ENCODE results near the gene ADORA3. TPM values are rescaled to one million over a fixed set of nuclear protein-coding genes. Genes with fewer than 3 reads are reported as not detected.

Gene ADORA3
- total RNA-seq, 1 donor from 2014 or later = not detected

DNA sequence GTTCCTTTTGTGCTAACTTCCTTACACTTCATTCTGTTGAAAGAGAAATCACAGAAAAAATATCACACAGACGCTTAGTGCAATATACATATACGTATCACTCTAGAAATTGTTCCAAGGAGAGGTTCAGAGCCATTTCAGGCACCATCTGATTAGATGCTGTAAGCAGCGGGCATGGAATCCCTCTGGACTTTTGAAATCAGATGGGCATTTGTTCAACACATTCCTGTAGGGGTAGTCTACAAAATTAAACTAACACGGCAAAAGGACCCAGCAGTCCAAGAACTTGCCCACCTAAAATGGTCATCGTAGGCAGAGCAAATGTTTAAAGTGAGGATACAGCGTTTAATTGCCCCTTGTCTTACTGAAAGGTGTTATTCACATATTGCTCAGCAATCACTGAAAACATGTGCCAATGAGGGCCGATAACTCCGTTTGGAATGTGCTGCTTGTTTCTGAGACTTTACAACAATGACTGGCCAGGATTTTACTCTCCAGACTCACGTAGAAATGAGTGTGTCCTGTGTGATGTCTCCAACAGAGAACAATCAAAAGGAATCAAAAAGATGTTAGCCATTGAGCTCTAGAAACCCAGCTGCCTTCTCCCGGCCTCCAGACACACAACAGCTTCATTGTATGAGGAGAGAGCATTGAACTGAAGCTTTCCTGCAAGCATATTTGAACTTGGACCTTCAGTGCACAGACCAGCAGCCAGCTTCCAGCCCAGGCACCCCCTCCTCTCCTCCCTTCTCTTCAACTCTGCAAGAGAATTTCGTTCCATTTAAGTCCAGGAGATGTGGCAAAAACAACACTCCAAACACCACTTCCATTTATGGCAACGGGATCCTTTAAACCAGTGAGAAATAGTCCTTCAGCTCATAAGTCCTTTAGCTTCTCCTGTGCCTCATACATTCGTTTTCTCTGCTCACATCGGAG, 32.1 kb upstream of the ADORA3 start:
- Histone ChIP-seq H3K4me2 (ENCODE audit: low read length) (peak overlapping the region; percentile 38), H3K9ac (ENCODE audit: low read length) (no peak overlapping the region), H3K4me3 (ENCODE audit: insufficient read depth, low read depth, low read length) (no peak overlapping the region), H3K27ac (ENCODE audit: low read depth, low read length) (no peak overlapping the region), H3K36me3 (ENCODE audit: insufficient read depth, low read length) (no peaks in the 10 kb centered on the region), H4K20me1 (ENCODE audit: insufficient read depth, low read length) (no peaks in the 10 kb centered on the region), H2AFZ (ENCODE audit: low read depth, low read length) (peak overlapping the region; percentile 60), H3K4me1 (ENCODE audit: insufficient read depth, low read length) (peaks cover 19% of the 10 kb centered on the region), H3K27me3 (ENCODE audit: insufficient read depth, low read length) (no peaks in the 10 kb centered on the region), H3K9me3 (ENCODE audit: insufficient read depth, low read depth, low read length) (no peaks in the 10 kb centered on the region), H3K79me2 (ENCODE audit: insufficient read depth, low read length) (no peaks in the 10 kb centered on the region)
- H3K36me3 Mint-ChIP-seq (ENCODE audit: low read depth, unreplicated experiment) = no peaks in the 10 kb centered on the region
- peaks cover 18% of the 10 kb centered on the region for H3K4me1 Mint-ChIP-seq (ENCODE audit: low read depth, unreplicated experiment)
- peak overlapping the region; percentile 48 for H3K27ac Mint-ChIP-seq (ENCODE audit: unreplicated experiment)
- no peaks in the 10 kb centered on the region for H3K27me3 Mint-ChIP-seq (ENCODE audit: low read depth, unreplicated experiment)
- TF ChIP-seq CTCF (IDR thresholded peaks at IDR 0.05; ENCODE audit: insufficient read depth, low read depth, low read length) (no peak), EZH2 (IDR thresholded peaks at IDR 0.05; ENCODE audit: insufficient read depth, low read length) (no peak)
- DNase-seq (ENCODE audit: low read depth) = peak; percentile 25
- peaks cover 2% of the 10 kb centered on the region for H3K9me3 Mint-ChIP-seq (ENCODE audit: unreplicated experiment)
- FAIRE-seq = peak; percentile 34
- no peak overlapping the region for H3K4me3 Mint-ChIP-seq (ENCODE audit: unreplicated experiment)

GRCh38 chr1:111520053-111520452, 16.6 kb upstream of the ADORA3 start:
- Mint-ChIP-seq H3K36me3 (ENCODE audit: low read depth, unreplicated experiment) (peaks cover 2% of the 10 kb centered on the region), H3K27ac (ENCODE audit: unreplicated experiment) (no peak overlapping the region), H3K4me3 (ENCODE audit: unreplicated experiment) (no peak overlapping the region), H3K27me3 (ENCODE audit: low read depth, unreplicated experiment) (peaks cover 9% of the 10 kb centered on the region), H3K4me1 (ENCODE audit: low read depth, unreplicated experiment) (no peaks in the 10 kb centered on the region), H3K9me3 (ENCODE audit: unreplicated experiment) (no peaks in the 10 kb centered on the region)
- peaks cover 15% of the 10 kb centered on the region for H3K4me1 ChIP-seq (ENCODE audit: insufficient read depth, low read length)
- no peak for TF ChIP-seq CTCF (IDR thresholded peaks at IDR 0.05; ENCODE audit: insufficient read depth, low read depth, low read length)
- no peak for TF ChIP-seq EZH2 (IDR thresholded peaks at IDR 0.05; ENCODE audit: insufficient read depth, low read length)
- H3K79me2 ChIP-seq (ENCODE audit: insufficient read depth, low read length) = no peaks in the 10 kb centered on the region
- H3K27me3 ChIP-seq (ENCODE audit: insufficient read depth, low read length) = no peaks in the 10 kb centered on the region
- H3K4me3 ChIP-seq (ENCODE audit: insufficient read depth, low read depth, low read length) = no peak overlapping the region
- no peak for DNase-seq (ENCODE audit: low read depth)
- FAIRE-seq = no peak
- no peak overlapping the region for H3K9ac ChIP-seq (ENCODE audit: low read length)
- no peak overlapping the region for H2AFZ ChIP-seq (ENCODE audit: low read depth, low read length)
- H3K27ac ChIP-seq (ENCODE audit: low read depth, low read length) = no peak overlapping the region
- H3K4me2 ChIP-seq (ENCODE audit: low read length) = no peak overlapping the region
- no peaks in the 10 kb centered on the region for H4K20me1 ChIP-seq (ENCODE audit: insufficient read depth, low read length)
- no peaks in the 10 kb centered on the region for H3K9me3 ChIP-seq (ENCODE audit: insufficient read depth, low read depth, low read length)
- H3K36me3 ChIP-seq (ENCODE audit: insufficient read depth, low read length) = no peaks in the 10 kb centered on the region

Measured in astrocyte (in vitro differentiated cells and primary cell).